ENCODE measurements around the gene ISYNA1. TPM values are rescaled to one million over a fixed set of nuclear protein-coding genes. Genes with fewer than 3 reads are reported as not detected.

Gene ISYNA1
- total RNA-seq, 1 donor, result 6.3 TPM

GRCh38 chr19:18390065-18390907 is 47.6 kb downstream of the ISYNA1 start:
- peak overlapping the region; percentile 78 for H3K4me3 ChIP-seq (ENCODE audit: low read depth, low read length)
- peak; percentile 71 for DNase-seq (ENCODE audit: low read depth)
- no peak for TF ChIP-seq CTCF (IDR thresholded peaks at IDR 0.05; ENCODE audit: insufficient read depth, low read length)

- H3K4me3 ChIP-seq (ENCODE audit: low read depth, low read length), result peak overlapping the region; percentile 78
- no peak for DNase-seq (ENCODE audit: low read depth)
- no peak for TF ChIP-seq CTCF (IDR thresholded peaks at IDR 0.05; ENCODE audit: insufficient read depth, low read length)
Measured at GRCh38 chr19:18389726-18390064, 48.2 kb downstream of the ISYNA1 start.

GRCh38 chr19:18388960-18389725 is 48.8 kb downstream of the ISYNA1 start:
- no peak for DNase-seq (ENCODE audit: low read depth)
- H3K4me3 ChIP-seq (ENCODE audit: low read depth, low read length), result peak overlapping the region; percentile 78
- no peak for TF ChIP-seq CTCF (IDR thresholded peaks at IDR 0.05; ENCODE audit: insufficient read depth, low read length)

GRCh38 chr19:18388100-18388959 is 49.6 kb downstream of the ISYNA1 start:
- peak overlapping the region; percentile 78 for H3K4me3 ChIP-seq (ENCODE audit: low read depth, low read length)
- peak; percentile 50 for DNase-seq (ENCODE audit: low read depth)
- TF ChIP-seq CTCF (IDR thresholded peaks at IDR 0.05; ENCODE audit: insufficient read depth, low read length), result peak; percentile 79

- DNase-seq (ENCODE audit: low read depth), result peak; percentile 93
- TF ChIP-seq CTCF (IDR thresholded peaks at IDR 0.05; ENCODE audit: insufficient read depth, low read length), result no peak
- peak overlapping the region; percentile 78 for H3K4me3 ChIP-seq (ENCODE audit: low read depth, low read length)
Measured at GRCh38 chr19:18386543-18387271, 51.2 kb downstream of the ISYNA1 start.
